ENCODE data around the gene MCAM. TPM values are rescaled to one million over a fixed set of nuclear protein-coding genes. Genes with fewer than 3 reads are reported as not detected.

Gene MCAM
- total RNA-seq, 1 donor from 2014 or later, result 10.3 TPM

GRCh38 chr11:119336744-119337469 is 20.0 kb upstream of the MCAM start:
- no peak for TF ChIP-seq CTCF (conservative IDR thresholded peaks at IDR 0.05)
- DNase-seq (ENCODE audit: extremely low spot score, unreplicated experiment), result no peak
- no peaks in the 10 kb centered on the region for H3K36me3 Mint-ChIP-seq
- no peaks in the 10 kb centered on the region for H3K9me3 Mint-ChIP-seq
- H3K4me3 Mint-ChIP-seq, result peak overlapping the region; percentile 85
- peaks cover 19% of the 10 kb centered on the region for H3K27me3 Mint-ChIP-seq
- H3K4me1 Mint-ChIP-seq (ENCODE audit: unreplicated experiment), result peaks cover 47% of the 10 kb centered on the region
- H3K27ac Mint-ChIP-seq, result peak overlapping the region; percentile 81

DNA sequence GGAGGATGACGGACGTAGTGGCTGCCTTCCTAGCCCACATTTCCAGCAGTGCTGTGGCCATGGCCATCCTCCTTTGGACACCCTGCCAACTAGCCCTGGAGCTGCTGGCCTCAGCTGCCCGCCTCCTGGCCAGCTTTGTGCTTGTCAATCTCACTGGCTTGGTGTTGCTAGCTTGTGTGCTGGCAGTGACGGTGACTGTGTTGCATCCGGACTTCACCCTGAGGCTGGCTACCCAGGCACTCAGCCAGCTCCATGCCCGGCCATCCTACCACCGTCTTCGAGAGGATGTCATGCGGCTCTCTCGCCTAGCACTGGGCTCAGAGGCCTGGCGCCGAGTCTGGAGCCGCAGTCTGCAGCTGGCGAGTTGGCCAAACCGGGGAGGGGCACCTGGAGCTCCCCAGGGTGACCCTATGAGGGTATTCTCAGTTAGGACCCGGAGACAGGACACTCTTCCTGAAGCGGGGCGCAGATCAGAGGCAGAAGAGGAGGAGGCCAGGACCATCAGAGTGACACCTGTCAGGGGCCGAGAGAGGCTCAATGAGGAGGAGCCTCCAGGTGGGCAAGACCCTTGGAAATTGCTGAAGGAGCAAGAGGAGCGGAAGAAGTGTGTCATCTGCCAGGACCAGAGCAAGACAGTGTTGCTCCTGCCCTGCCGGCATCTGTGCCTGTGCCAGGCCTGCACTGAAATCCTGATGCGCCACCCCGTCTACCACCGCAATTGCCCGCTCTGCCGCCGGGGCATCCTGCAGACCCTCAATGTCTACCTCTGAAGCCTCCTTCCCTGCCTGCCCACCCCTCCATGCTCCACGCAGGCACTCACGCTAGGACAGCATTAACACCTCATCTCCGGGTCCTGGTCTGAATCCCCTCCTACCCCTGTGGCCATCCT is 19.0 kb upstream of the MCAM start:
- Mint-ChIP-seq H3K4me1 (ENCODE audit: unreplicated experiment) (peaks cover 44% of the 10 kb centered on the region), H3K27me3 (peaks cover 11% of the 10 kb centered on the region), H3K36me3 (no peaks in the 10 kb centered on the region), H3K4me3 (peak overlapping the region; percentile 100), H3K9me3 (no peaks in the 10 kb centered on the region), H3K27ac (peak overlapping the region; percentile 81)
- no peak for TF ChIP-seq CTCF (conservative IDR thresholded peaks at IDR 0.05)
- no peak for DNase-seq (ENCODE audit: extremely low spot score, unreplicated experiment)

GRCh38 chr11:119335091-119335654 is 18.2 kb upstream of the MCAM start:
- TF ChIP-seq CTCF (conservative IDR thresholded peaks at IDR 0.05), result no peak
- Mint-ChIP-seq H3K9me3 (no peaks in the 10 kb centered on the region), H3K36me3 (no peaks in the 10 kb centered on the region), H3K4me3 (peak overlapping the region; percentile 100), H3K27me3 (peaks cover 14% of the 10 kb centered on the region), H3K27ac (peak overlapping the region; percentile 99), H3K4me1 (ENCODE audit: unreplicated experiment) (peaks cover 41% of the 10 kb centered on the region)
- DNase-seq (ENCODE audit: extremely low spot score, unreplicated experiment), result no peak

GRCh38 chr11:119334174-119334930 is 17.4 kb upstream of the MCAM start, which contains the start of gene RNF26:
TSS of gene RNF26 (plus strand) at chr11:119334527. CDS start at chr11:119335123, 596 bp downstream.
- peaks cover 41% of the 10 kb centered on the region for H3K4me1 Mint-ChIP-seq (ENCODE audit: unreplicated experiment)
- peaks cover 16% of the 10 kb centered on the region for H3K27me3 Mint-ChIP-seq
- no peak for TF ChIP-seq CTCF (conservative IDR thresholded peaks at IDR 0.05)
- H3K36me3 Mint-ChIP-seq, result no peaks in the 10 kb centered on the region
- peak; percentile 94 for DNase-seq (ENCODE audit: extremely low spot score, unreplicated experiment)
- no peaks in the 10 kb centered on the region for H3K9me3 Mint-ChIP-seq
- H3K4me3 Mint-ChIP-seq, result peak within 1 kb of the TSS; percentile 100
- peak within 1 kb of the TSS; percentile 99 for H3K27ac Mint-ChIP-seq

Data from type B pancreatic cell (in vitro differentiated cells).